Endothelial cell (in vitro differentiated cells): ENCODE measurements around the gene TAS2R39. TPM values are rescaled to one million over a fixed set of nuclear protein-coding genes. Genes with fewer than 3 reads are reported as not detected.
"Not testable (repeated sequence)": the region's sequence is repeated elsewhere in the genome, so short reads cannot be mapped to it uniquely, and the experiment has no call there.

ENCODE experiments used
- DNase-seq: peaks from one replicate; pipeline ENCODE4 v3.0.0; 2021; ENCODE audit warnings: low spot score
- H3K27ac Mint-ChIP-seq: one replicate; pipeline ENCODE4 v1.8.0; 2021; ENCODE audit warnings: mixed read lengths, inconsistent platforms; ENCODE audit not compliant: unreplicated experiment
- H3K27me3 Mint-ChIP-seq: one replicate; pipeline ENCODE4 v1.8.0; 2021; ENCODE audit warnings: mild to moderate bottlenecking, moderate library complexity, mixed read lengths, inconsistent platforms; ENCODE audit not compliant: unreplicated experiment
- H3K36me3 Mint-ChIP-seq: one replicate; pipeline ENCODE4 v1.8.0; 2021; ENCODE audit warnings: mild to moderate bottlenecking, low read depth, mixed read lengths, inconsistent platforms; ENCODE audit not compliant: unreplicated experiment
- H3K4me1 Mint-ChIP-seq: one replicate; pipeline ENCODE4 v1.8.0; 2021; ENCODE audit warnings: mild to moderate bottlenecking, mixed read lengths, inconsistent platforms; ENCODE audit not compliant: unreplicated experiment
- H3K4me3 Mint-ChIP-seq: one replicate; pipeline ENCODE4 v1.8.0; 2021; ENCODE audit warnings: mild to moderate bottlenecking, mixed read lengths, inconsistent platforms; ENCODE audit not compliant: unreplicated experiment
- H3K9me3 Mint-ChIP-seq: one replicate; pipeline ENCODE4 v1.8.0; 2021; ENCODE audit warnings: mixed read lengths, inconsistent platforms; ENCODE audit not compliant: unreplicated experiment
- CTCF ChIP-seq: fragments of 200-600 bp; sonication (generic); IDR thresholded peaks from one replicate; pipeline ENCODE4 v1.5.0; 2021; ENCODE audit warnings: antibody characterized with exemption; ENCODE audit not compliant: unreplicated experiment
- long read RNA-seq: library from polyadenylated mRNA; unstranded; transcript quantifications from one replicate; pipeline ENCODE4 v2.0.0, GENCODE V29; 2020; ENCODE audit not compliant: unreplicated experiment
- total RNA-seq: library from RNA; stranded (reverse); fragmentation: NEBNext Ultra II Directional; extraction: Animal tissue kit (Norgen Biotek cat#: 25700); gene quantifications from one replicate; pipeline ENCODE4 v1.2.1, GENCODE V29; 2021; ENCODE audit not compliant: unreplicated experiment

Gene TAS2R39
- not detected for total RNA-seq
- long read RNA-seq = 0 reads

GRCh38 chr7:143183024-143183423 is at the start of gene TAS2R39:
Gene TAS2R39, plus strand, starts transcription at chr7:143183419. Its CDS starts 0 bp downstream, at chr7:143183419.
- no peaks in the 10 kb centered on the region for H3K4me1 Mint-ChIP-seq
- no peaks in the 10 kb centered on the region for H3K36me3 Mint-ChIP-seq
- H3K4me3 Mint-ChIP-seq = no peak within 1 kb of the TSS
- TF ChIP-seq CTCF = no peak
- H3K27me3 Mint-ChIP-seq = no peaks in the 10 kb centered on the region
- H3K27ac Mint-ChIP-seq = no peak within 1 kb of the TSS
- no peak for DNase-seq
- no peaks in the 10 kb centered on the region for H3K9me3 Mint-ChIP-seq

GRCh38 chr7:143147070-143147469 is 36.1 kb upstream of the TAS2R39 start:
- TF ChIP-seq CTCF = no peak
- DNase-seq = no peak
- H3K27me3 Mint-ChIP-seq = no peaks in the 10 kb centered on the region
- H3K36me3 Mint-ChIP-seq = no peaks in the 10 kb centered on the region
- H3K4me3 Mint-ChIP-seq = no peak overlapping the region
- no peaks in the 10 kb centered on the region for H3K9me3 Mint-ChIP-seq
- no peak overlapping the region for H3K27ac Mint-ChIP-seq
- no peaks in the 10 kb centered on the region for H3K4me1 Mint-ChIP-seq

GRCh38 chr7:143148050-143148449 is 35.2 kb upstream of the TAS2R39 start:
- Mint-ChIP-seq H3K36me3 (no peaks in the 10 kb centered on the region), H3K4me3 (no peak overlapping the region), H3K27me3 (no peaks in the 10 kb centered on the region), H3K4me1 (no peaks in the 10 kb centered on the region), H3K27ac (no peak overlapping the region), H3K9me3 (no peaks in the 10 kb centered on the region)
- TF ChIP-seq CTCF = no peak
- DNase-seq = no peak

GRCh38 chr7:143148651-143149050 is 34.6 kb upstream of the TAS2R39 start:
- no peak for DNase-seq
- no peaks in the 10 kb centered on the region for H3K36me3 Mint-ChIP-seq
- no peak for TF ChIP-seq CTCF
- H3K9me3 Mint-ChIP-seq = no peaks in the 10 kb centered on the region
- H3K4me3 Mint-ChIP-seq = no peak overlapping the region
- H3K27me3 Mint-ChIP-seq = no peaks in the 10 kb centered on the region
- H3K27ac Mint-ChIP-seq = no peak overlapping the region
- H3K4me1 Mint-ChIP-seq = no peaks in the 10 kb centered on the region

- not testable (repeated sequence) for DNase-seq, H3K27me3 Mint-ChIP-seq, H3K9me3 Mint-ChIP-seq, H3K27ac Mint-ChIP-seq, H3K36me3 Mint-ChIP-seq, H3K4me3 Mint-ChIP-seq, H3K4me1 Mint-ChIP-seq
Measured at GRCh38 chr7:143150696-143151095, 32.5 kb upstream of the TAS2R39 start.

GRCh38 chr7:143158617-143159016 is 24.6 kb upstream of the TAS2R39 start:
- H3K9me3 Mint-ChIP-seq, H3K36me3 Mint-ChIP-seq, H3K27me3 Mint-ChIP-seq, DNase-seq, H3K4me3 Mint-ChIP-seq, H3K4me1 Mint-ChIP-seq, H3K27ac Mint-ChIP-seq: not testable (repeated sequence)
